ENCODE measurements around the gene ARHGAP22. TPM values are rescaled to one million over a fixed set of nuclear protein-coding genes. Genes with fewer than 3 reads are reported as not detected.

Gene ARHGAP22
- total RNA-seq, 4 donors from 2014 or later = 2.2 to 9.1 (median 4.8) TPM

GRCh38 chr10:48550071-48550691 is 54.7 kb downstream of the ARHGAP22 start:
- 94% methylated on average over 6 of the region's 6 CpGs for WGBS
- intact Hi-C loops (cut with DNase I) = loop anchor here (2.0 kb wide), 1 partner anchor 107 kb away; no protein-coding TSS in a partner anchor

DNA sequence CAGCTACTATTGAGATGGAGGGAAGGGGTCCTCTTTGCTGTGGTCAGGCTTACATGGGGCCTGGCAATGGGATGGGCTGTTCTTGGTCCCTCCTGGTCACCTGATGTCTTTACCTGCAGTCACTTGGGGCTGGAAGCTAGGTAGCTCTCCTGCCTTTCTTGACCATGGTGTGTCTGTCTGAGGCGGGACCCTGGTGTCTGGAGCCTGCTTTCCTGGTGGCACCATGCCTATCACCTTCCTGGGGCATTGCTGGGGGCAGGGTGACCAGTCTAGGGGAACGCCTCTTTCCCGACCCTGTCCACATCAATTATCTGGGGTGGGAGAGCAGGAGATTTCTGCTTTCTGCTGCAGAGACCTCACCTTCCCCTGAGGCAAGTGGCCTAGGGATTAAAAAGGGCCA is 55.6 kb downstream of the ARHGAP22 start:
- intact Hi-C loops (cut with DNase I) = no loop called here
- DNase-seq (ENCODE audit: extremely low spot score) = no peak

More at GRCh38 chr10:48550071-48550691, 54.7 kb downstream of the ARHGAP22 start:
- Histone ChIP-seq H3K4me1 (peaks cover 6 to 22% (median 17%) of the 10 kb centered on the region in 4 donors), H3K27ac (replicated peaks in 1 of 4) (no peak overlapping the region), H3K27me3 (no peaks in the 10 kb centered on the region), H3K9me3 (no peaks in the 10 kb centered on the region), H3K36me3 (no peaks in the 10 kb centered on the region), H3K4me3 (no peak overlapping the region)
- no peak for DNase-seq (ENCODE audit: extremely low spot score)
- no peak for TF ChIP-seq POLR2A (IDR thresholded peaks at IDR 0.05; ENCODE audit: low read depth)
- no peak for TF ChIP-seq POLR2AphosphoS5 (IDR thresholded peaks at IDR 0.05)
- TF ChIP-seq EP300 (IDR thresholded peaks at IDR 0.05) = no peak
- TF ChIP-seq, protein P1, sequence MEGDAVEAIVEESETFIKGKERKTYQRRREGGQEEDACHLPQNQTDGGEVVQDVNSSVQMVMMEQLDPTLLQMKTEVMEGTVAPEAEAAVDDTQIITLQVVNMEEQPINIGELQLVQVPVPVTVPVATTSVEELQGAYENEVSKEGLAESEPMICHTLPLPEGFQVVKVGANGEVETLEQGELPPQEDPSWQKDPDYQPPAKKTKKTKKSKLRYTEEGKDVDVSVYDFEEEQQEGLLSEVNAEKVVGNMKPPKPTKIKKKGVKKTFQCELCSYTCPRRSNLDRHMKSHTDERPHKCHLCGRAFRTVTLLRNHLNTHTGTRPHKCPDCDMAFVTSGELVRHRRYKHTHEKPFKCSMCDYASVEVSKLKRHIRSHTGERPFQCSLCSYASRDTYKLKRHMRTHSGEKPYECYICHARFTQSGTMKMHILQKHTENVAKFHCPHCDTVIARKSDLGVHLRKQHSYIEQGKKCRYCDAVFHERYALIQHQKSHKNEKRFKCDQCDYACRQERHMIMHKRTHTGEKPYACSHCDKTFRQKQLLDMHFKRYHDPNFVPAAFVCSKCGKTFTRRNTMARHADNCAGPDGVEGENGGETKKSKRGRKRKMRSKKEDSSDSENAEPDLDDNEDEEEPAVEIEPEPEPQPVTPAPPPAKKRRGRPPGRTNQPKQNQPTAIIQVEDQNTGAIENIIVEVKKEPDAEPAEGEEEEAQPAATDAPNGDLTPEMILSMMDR (IDR thresholded peaks at IDR 0.05) = no peak

DNA sequence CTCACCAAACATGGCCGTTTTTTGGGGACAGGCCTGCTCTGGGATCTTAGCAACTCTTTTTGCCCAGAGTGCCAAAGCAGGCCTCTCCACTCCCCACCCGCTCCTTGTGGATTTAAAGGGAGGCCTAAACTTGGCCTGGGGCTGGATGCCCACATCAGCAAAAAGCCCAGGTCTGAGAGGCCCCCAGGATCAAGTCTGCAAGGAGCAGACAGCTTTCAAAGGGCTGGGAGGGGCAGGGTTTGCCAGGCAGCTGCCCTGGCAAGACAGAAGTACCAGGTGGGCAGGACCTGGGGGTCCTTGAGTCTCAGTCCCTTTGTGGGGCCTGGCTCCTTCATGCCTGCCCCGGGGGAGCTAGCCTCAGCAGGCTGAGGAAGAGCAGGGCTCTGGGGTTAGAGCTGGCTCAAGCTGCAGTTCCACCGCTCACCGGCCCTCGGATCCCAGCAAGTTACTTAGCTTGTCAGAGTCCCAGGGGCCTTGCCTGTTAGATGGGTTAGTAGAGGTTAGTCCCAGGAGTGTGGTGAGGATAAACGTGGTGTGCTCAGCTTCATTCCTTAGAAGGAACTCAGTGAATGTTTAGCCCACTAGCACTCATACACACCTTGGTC is 56.2 kb downstream of the ARHGAP22 start:
- Histone ChIP-seq H3K4me1 (peaks cover 6 to 9% (median 6%) of the 10 kb centered on the region in 4 donors), H3K27me3 (no peaks in the 10 kb centered on the region), H3K27ac (replicated peaks in 1 of 4) (no peak overlapping the region), H3K4me3 (no peak overlapping the region), H3K9me3 (no peaks in the 10 kb centered on the region), H3K36me3 (no peaks in the 10 kb centered on the region)
- 84% methylated on average over 7 of the region's 7 CpGs for WGBS
- no peak for DNase-seq (ENCODE audit: extremely low spot score)
- TF ChIP-seq EP300 (IDR thresholded peaks at IDR 0.05) (no peak), POLR2AphosphoS5 (IDR thresholded peaks at IDR 0.05) (no peak), POLR2A (IDR thresholded peaks at IDR 0.05; ENCODE audit: low read depth) (no peak)
- TF ChIP-seq, protein P1 (IDR thresholded peaks at IDR 0.05) = no peak
- intact Hi-C loops (cut with DNase I) = no loop called here

More for the DNA sequence above, 55.6 kb downstream of the ARHGAP22 start:
- H3K27me3 ChIP-seq = no peaks in the 10 kb centered on the region
- peaks cover 6 to 12% (median 10%) of the 10 kb centered on the region in 4 donors for H3K4me1 ChIP-seq
- no peaks in the 10 kb centered on the region for H3K9me3 ChIP-seq
- WGBS = 98% methylated on average over 3 of the region's 3 CpGs
- H3K27ac ChIP-seq (replicated peaks in 1 of 4) = no peak overlapping the region
- TF ChIP-seq POLR2A (IDR thresholded peaks at IDR 0.05; ENCODE audit: low read depth) (no peak), POLR2AphosphoS5 (IDR thresholded peaks at IDR 0.05) (no peak), EP300 (IDR thresholded peaks at IDR 0.05) (no peak)
- TF ChIP-seq, protein P1 (IDR thresholded peaks at IDR 0.05) = no peak
- H3K36me3 ChIP-seq = no peaks in the 10 kb centered on the region
- H3K4me3 ChIP-seq = no peak overlapping the region

DNA sequence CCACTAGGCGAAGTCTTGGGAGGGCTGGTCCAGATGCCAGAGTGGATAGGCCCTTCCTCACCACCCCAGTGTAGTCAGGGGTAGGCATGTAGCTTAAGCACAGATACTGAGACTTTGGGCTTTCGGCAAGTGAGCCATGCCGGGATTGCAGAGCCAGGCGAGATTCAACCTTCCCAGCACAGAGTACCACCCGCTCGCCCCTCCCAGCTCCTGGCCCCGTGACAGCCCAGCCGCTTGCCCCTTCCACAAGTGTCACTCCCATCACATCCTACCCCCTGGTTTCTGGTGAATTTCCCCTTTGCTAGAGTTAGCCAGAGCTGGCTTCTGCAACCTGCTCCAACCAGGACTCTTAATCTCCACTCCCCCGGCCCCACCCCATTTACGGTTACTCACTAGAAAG is 56.9 kb downstream of the ARHGAP22 start:
- 94% methylated on average over 10 of the region's 10 CpGs for WGBS
- intact Hi-C loops (cut with DNase I) = no loop called here
- no peak overlapping the region for H3K27ac ChIP-seq (replicated peaks in 1 of 4)
- H3K36me3 ChIP-seq = no peaks in the 10 kb centered on the region
- H3K4me3 ChIP-seq = no peak overlapping the region
- H3K27me3 ChIP-seq = no peaks in the 10 kb centered on the region
- no peaks in the 10 kb centered on the region for H3K9me3 ChIP-seq
- no peak for TF ChIP-seq POLR2AphosphoS5 (IDR thresholded peaks at IDR 0.05)
- no peak for TF ChIP-seq EP300 (IDR thresholded peaks at IDR 0.05)
- TF ChIP-seq, protein P1 (IDR thresholded peaks at IDR 0.05) = no peak
- TF ChIP-seq POLR2A (IDR thresholded peaks at IDR 0.05; ENCODE audit: low read depth) = no peak
- no peak for DNase-seq (ENCODE audit: extremely low spot score)
- peaks cover 6 to 9% (median 6%) of the 10 kb centered on the region in 4 donors for H3K4me1 ChIP-seq
